SK-N-SH treated with all-trans-retinoic acid at 6 μM for 48 hours (cell line): Measurements from ENCODE around the gene EML1.

ENCODE experiments used
- CREB5 ChIP-seq: fragments of 250-450 bp; sonication (Bioruptor Pico); IDR thresholded peaks from 2 replicates; pipeline ENCODE4 v1.5.1; 2020; ENCODE audit warnings: low read depth, mild to moderate bottlenecking, moderate library complexity
- CSRNP3 ChIP-seq: fragments of 250-450 bp; sonication (Bioruptor Pico); IDR thresholded peaks from 2 replicates; pipeline ENCODE4 v1.5.1; 2021; ENCODE audit warnings: mild to moderate bottlenecking, moderate library complexity
- GLIS3 ChIP-seq: fragments of 250-450 bp; sonication (Bioruptor Pico); IDR thresholded peaks from 2 replicates; pipeline ENCODE4 v1.5.0; 2020; ENCODE audit warnings: mild to moderate bottlenecking, moderate library complexity
- POU6F1 ChIP-seq: fragments of 250-450 bp; sonication (Bioruptor Pico); IDR thresholded peaks from 2 replicates; pipeline ENCODE4 v1.8.0; 2021; ENCODE audit warnings: low read depth, mild to moderate bottlenecking, moderate library complexity, borderline replicate concordance
- PPARA ChIP-seq: fragments of 250-450 bp; sonication (Bioruptor Pico); IDR thresholded peaks from 2 replicates; pipeline ENCODE4 v1.5.0; 2020; ENCODE audit warnings: mild to moderate bottlenecking, borderline replicate concordance
- RARB ChIP-seq: fragments of 250-450 bp; sonication (Bioruptor Pico); IDR thresholded peaks from 2 replicates; pipeline ENCODE4 v1.8.0; 2021; ENCODE audit warnings: mild to moderate bottlenecking, moderate library complexity
- TOX ChIP-seq: fragments of 250-450 bp; sonication (Bioruptor Pico); IDR thresholded peaks from 2 replicates; pipeline ENCODE4 v1.8.0; 2021; ENCODE audit warnings: mild to moderate bottlenecking, moderate library complexity, borderline replicate concordance
- ZC3H10 ChIP-seq: fragments of 250-450 bp; sonication (Bioruptor Pico); IDR thresholded peaks from 2 replicates; pipeline ENCODE4 v1.5.1; 2021; ENCODE audit warnings: mild to moderate bottlenecking, moderate library complexity
- ZFP3 ChIP-seq: fragments of 250-450 bp; sonication (Bioruptor Pico); IDR thresholded peaks from 2 replicates; pipeline ENCODE4 v1.5.0; 2020; ENCODE audit warnings: mild to moderate bottlenecking, moderate library complexity
- ZFP30 ChIP-seq: fragments of 450-650 bp; formaldehyde crosslinking; IDR thresholded peaks from 2 replicates; pipeline ENCODE4 v1.5.0; 2022; ENCODE audit warnings: mild to moderate bottlenecking, moderate library complexity
- ZNF565 ChIP-seq: fragments of 450-650 bp; formaldehyde crosslinking; conservative IDR thresholded peaks from 2 replicates; pipeline ENCODE4 v1.5.0; 2020; ENCODE audit warnings: low read depth, mild to moderate bottlenecking, moderate library complexity
- ZNF70 ChIP-seq: fragments of 450-650 bp; formaldehyde crosslinking; IDR thresholded peaks from 2 replicates; pipeline ENCODE4 v1.5.0; 2020; ENCODE audit warnings: mild to moderate bottlenecking, moderate library complexity
- ZNF8 ChIP-seq: fragments of 450-650 bp; formaldehyde crosslinking; IDR thresholded peaks from 2 replicates; pipeline ENCODE4 v1.5.0; 2020; ENCODE audit warnings: mild to moderate bottlenecking, moderate library complexity

GRCh38 chr14:99958380-99958779, 165.2 kb downstream of the EML1 start:
- TF ChIP-seq RARB (CRISPR knock-in tag) (no peak), ZNF8 (CRISPR knock-in tag) (no peak), ZFP3 (CRISPR knock-in tag) (no peak), ZNF565 (no peak), ZNF70 (CRISPR knock-in tag) (no peak), GLIS3 (CRISPR knock-in tag) (no peak), POU6F1 (CRISPR knock-in tag) (no peak), CREB5 (no peak), PPARA (CRISPR knock-in tag) (no peak), TOX (no peak), ZFP30 (CRISPR knock-in tag) (no peak), ZC3H10 (CRISPR knock-in tag) (no peak), CSRNP3 (no peak)
